CD8-positive, alpha-beta memory T cell (primary cell): ENCODE data around the gene COG5. TPM values are rescaled to one million over a fixed set of nuclear protein-coding genes. Genes with fewer than 3 reads are reported as not detected.

ENCODE experiments used
- CTCF ChIA-PET: fragments of 350-600 bp; sonication (Branson Sonifier 250); formaldehyde crosslinking; loops from one replicate; lab custom pipeline; 2021; ENCODE audit warnings: antibody characterized with exemption; lab: Charles Lee
- POLR2A ChIA-PET: fragments of 350-600 bp; sonication (Branson Sonifier 250); formaldehyde crosslinking; loops from one replicate; lab custom pipeline; 2021; ENCODE audit warnings: antibody characterized with exemption; lab: Charles Lee
- DNase-seq, 5 donors: peaks; one replicate each; pipeline versions ENCODE4 v3.0.0 to v3.0.0-alpha.2; 2020 to 2022; ENCODE audit warnings: mixed read lengths in 1 of 5
- H3K27ac ChIP-seq: one replicate; pipeline ENCODE4 v1.7.0; 2013; ENCODE audit warnings: low read depth, mild to moderate bottlenecking, low read length, moderate library complexity
- H3K27me3 ChIP-seq: 2 replicates; pipeline ENCODE4 v1.7.0; 2013; ENCODE audit warnings: low read length, mild to moderate bottlenecking; ENCODE audit not compliant: insufficient read depth, poor library complexity, severe bottlenecking
- H3K36me3 ChIP-seq: 2 replicates; pipeline ENCODE4 v1.7.0; 2013; ENCODE audit warnings: mild to moderate bottlenecking, low read length, moderate library complexity; ENCODE audit not compliant: insufficient read depth
- H3K4me1 ChIP-seq: 2 replicates; pipeline ENCODE4 v1.7.0; 2013; ENCODE audit warnings: mild to moderate bottlenecking, low read length, moderate library complexity; ENCODE audit not compliant: insufficient read depth
- H3K4me3 ChIP-seq: 2 replicates; pipeline ENCODE4 v1.7.0; 2013; ENCODE audit warnings: mild to moderate bottlenecking, low read length
- H3K9me3 ChIP-seq: 2 replicates; pipeline ENCODE4 v1.7.0; 2013; ENCODE audit warnings: mild to moderate bottlenecking, low read length
- H3K27ac Mint-ChIP-seq, 8 donors: one replicate each; pipeline ENCODE4 v1.8.0; 2020 to 2021; ENCODE audit warnings: mixed read lengths in 8 of 8, mild to moderate bottlenecking in 6 of 8, inconsistent platforms in 3 of 8, moderate library complexity in 3 of 8
- H3K27me3 Mint-ChIP-seq, 2 donors: one replicate each; pipeline ENCODE4 v1.8.0; 2020 to 2021; ENCODE audit warnings: mixed read lengths in 2 of 2, mild to moderate bottlenecking in 1 of 2, moderate library complexity in 1 of 2
- H3K36me3 Mint-ChIP-seq, 3 donors: one replicate each; pipeline ENCODE4 v1.8.0; 2020 to 2021; ENCODE audit warnings: mixed read lengths in 3 of 3, inconsistent platforms in 1 of 3, mild to moderate bottlenecking in 1 of 3
- H3K4me1 Mint-ChIP-seq, 3 donors: one replicate each; pipeline ENCODE4 v1.8.0; 2020 to 2021; ENCODE audit warnings: mixed read lengths in 3 of 3, inconsistent platforms in 1 of 3, mild to moderate bottlenecking in 1 of 3
- H3K4me3 Mint-ChIP-seq, 7 donors: one replicate each; pipeline ENCODE4 v1.8.0; 2020 to 2021; ENCODE audit warnings: mixed read lengths in 7 of 7, mild to moderate bottlenecking in 6 of 7, moderate library complexity in 4 of 7, inconsistent platforms in 2 of 7
- H3K9me3 Mint-ChIP-seq, 5 donors: one replicate each; pipeline ENCODE4 v1.8.0; 2020 to 2022; ENCODE audit warnings: mixed read lengths in 5 of 5, mild to moderate bottlenecking in 3 of 5, moderate library complexity in 2 of 5, inconsistent platforms in 1 of 5
- polyA plus RNA-seq: library from polyadenylated mRNA; unstranded; fragments of 300-500 nt; fragmentation: Illumina TruSeq; gene quantifications from one replicate; pipeline ENCODE4 v1.2.3, GENCODE V29; 2021
- total RNA-seq, 2 experiments: library from RNA; stranded (reverse); gene quantifications; one replicate each; pipeline ENCODE4 v1.2.3, GENCODE V29; 2021

The COG5 gene
- total and polyA plus RNA-seq, 3 experiments from 2014 or later: 29.2 to 39.4 (median 38.9) TPM

DNA sequence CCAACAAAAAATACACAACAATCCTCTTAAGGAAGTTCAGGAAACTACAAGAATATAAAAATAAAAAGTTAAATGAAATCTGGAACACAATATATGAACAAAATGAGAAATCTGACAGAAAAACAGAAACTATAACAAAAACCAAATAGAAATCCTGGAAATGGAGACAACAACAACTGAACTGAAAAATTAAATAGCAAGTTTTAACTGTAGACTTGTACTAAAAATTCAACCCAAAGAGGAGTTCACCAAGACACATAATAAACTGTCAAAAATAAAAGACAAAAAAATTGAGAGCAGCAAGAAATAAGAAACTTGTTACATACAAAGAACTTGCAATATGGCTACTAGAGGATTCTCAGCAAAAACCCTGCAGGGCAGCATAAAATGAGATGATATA, 349.8 kb downstream of the COG5 start:
- H3K4me3 Mint-ChIP-seq: no peak overlapping the region
- ChIA-PET CTCF (interaction anchor here (1.1 kb wide), 1 partner anchor 11 kb away, joined by 3 read pairs; no protein-coding TSS in a partner anchor), POLR2A (interaction anchor here (0.7 kb wide), 1 partner anchor 412 kb away, joined by 5 read pairs; no protein-coding TSS in a partner anchor)
- Histone ChIP-seq H3K9me3 (peaks cover 4% of the 10 kb centered on the region), H3K27ac (no peak overlapping the region), H3K36me3 (no peaks in the 10 kb centered on the region), H3K4me1 (no peaks in the 10 kb centered on the region), H3K4me3 (no peak overlapping the region), H3K27me3 (no peaks in the 10 kb centered on the region)
- no peak for DNase-seq
- no peak overlapping the region for H3K27ac Mint-ChIP-seq
- peaks cover 4 to 5% (median 5%) of the 10 kb centered on the region in 3 donors for H3K4me1 Mint-ChIP-seq
- H3K9me3 Mint-ChIP-seq: peaks cover 12 to 25% (median 18%) of the 10 kb centered on the region in 5 donors
- H3K36me3 Mint-ChIP-seq: peaks cover 21 to 69% (median 47%) of the 10 kb centered on the region in 3 donors
- H3K27me3 Mint-ChIP-seq: no peaks in the 10 kb centered on the region

DNA sequence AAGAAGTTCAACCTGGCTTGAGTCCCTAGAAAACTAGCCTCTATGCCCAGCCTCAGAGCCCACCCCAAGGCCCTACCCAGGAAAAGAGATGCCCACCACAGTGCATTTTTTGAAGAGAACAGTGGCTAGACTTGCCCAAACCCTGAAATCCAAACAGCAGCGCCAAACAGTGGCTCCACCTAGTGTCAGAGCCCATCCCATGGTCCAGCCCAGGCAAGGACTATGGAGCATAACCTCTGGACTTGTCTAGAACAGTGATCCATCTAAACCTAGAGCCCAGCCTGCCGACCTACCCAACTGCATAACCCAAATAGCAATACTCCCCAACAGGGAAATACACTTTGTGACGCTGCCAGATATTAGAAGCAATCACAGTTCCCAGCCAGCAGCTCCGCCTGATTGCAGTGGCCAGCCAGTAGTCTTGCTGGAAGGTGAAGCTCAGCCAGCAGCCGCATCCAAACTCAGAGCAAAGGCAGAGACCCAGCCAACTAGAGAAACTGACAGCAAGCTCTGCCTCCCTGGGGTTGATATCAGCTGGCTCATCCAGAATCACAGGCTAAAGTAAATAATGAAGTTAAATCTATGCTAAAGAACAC, 350.4 kb downstream of the COG5 start:
- CTCF ChIA-PET: no interaction called here
- POLR2A ChIA-PET: no interaction called here

DNA sequence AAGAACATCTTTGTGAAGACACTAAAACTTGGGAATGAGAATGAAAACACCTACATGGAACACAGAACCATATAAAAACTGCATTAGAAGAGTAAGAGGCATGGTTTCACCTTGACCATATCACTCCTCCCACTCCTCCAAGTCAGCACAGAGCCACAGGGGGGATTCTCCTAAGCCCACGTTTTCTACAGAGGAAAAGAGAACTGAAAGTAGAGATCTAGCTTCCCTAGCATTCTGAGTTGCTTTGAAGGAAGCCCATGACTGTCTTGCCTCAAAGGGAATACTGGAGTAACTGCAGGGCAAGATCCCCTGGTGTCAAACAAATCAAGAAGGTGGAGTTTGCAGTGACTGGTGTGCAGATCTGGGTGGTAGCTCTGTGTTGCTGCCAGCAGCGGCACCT, 351.0 kb downstream of the COG5 start:
- Histone ChIP-seq H3K4me1 (no peaks in the 10 kb centered on the region), H3K4me3 (no peak overlapping the region), H3K27me3 (no peaks in the 10 kb centered on the region), H3K27ac (no peak overlapping the region), H3K36me3 (peaks cover 2% of the 10 kb centered on the region), H3K9me3 (peaks cover 4% of the 10 kb centered on the region)
- DNase-seq: no peak
- CTCF ChIA-PET: interaction anchor here (1.0 kb wide), 1 partner anchor 9 kb away, joined by 3 read pairs; no protein-coding TSS in a partner anchor
- peaks cover 12 to 25% (median 18%) of the 10 kb centered on the region in 5 donors for H3K9me3 Mint-ChIP-seq
- POLR2A ChIA-PET: no interaction called here
- H3K27ac Mint-ChIP-seq: peak overlapping the region in 2 of 8 donors; percentile 45 to 51
- H3K4me3 Mint-ChIP-seq: peak overlapping the region in 1 of 7 donors; percentile 52
- peaks cover 4 to 5% (median 5%) of the 10 kb centered on the region in 3 donors for H3K4me1 Mint-ChIP-seq
- H3K27me3 Mint-ChIP-seq: no peaks in the 10 kb centered on the region
- H3K36me3 Mint-ChIP-seq: peaks cover 22 to 72% (median 47%) of the 10 kb centered on the region in 3 donors

More for the DNA sequence above, 350.4 kb downstream of the COG5 start:
- Histone ChIP-seq H3K27ac (no peak overlapping the region), H3K9me3 (peaks cover 4% of the 10 kb centered on the region), H3K4me3 (no peak overlapping the region), H3K27me3 (no peaks in the 10 kb centered on the region), H3K4me1 (no peaks in the 10 kb centered on the region), H3K36me3 (no peaks in the 10 kb centered on the region)
- H3K27ac Mint-ChIP-seq: peak overlapping the region in 2 of 8 donors; percentile 29 to 58
- DNase-seq: no peak
- H3K4me1 Mint-ChIP-seq: peaks cover 4 to 5% (median 5%) of the 10 kb centered on the region in 3 donors
- no peak overlapping the region for H3K4me3 Mint-ChIP-seq
- H3K27me3 Mint-ChIP-seq: no peaks in the 10 kb centered on the region
- peaks cover 12 to 25% (median 18%) of the 10 kb centered on the region in 5 donors for H3K9me3 Mint-ChIP-seq
- H3K36me3 Mint-ChIP-seq: peaks cover 22 to 70% (median 47%) of the 10 kb centered on the region in 3 donors

DNA sequence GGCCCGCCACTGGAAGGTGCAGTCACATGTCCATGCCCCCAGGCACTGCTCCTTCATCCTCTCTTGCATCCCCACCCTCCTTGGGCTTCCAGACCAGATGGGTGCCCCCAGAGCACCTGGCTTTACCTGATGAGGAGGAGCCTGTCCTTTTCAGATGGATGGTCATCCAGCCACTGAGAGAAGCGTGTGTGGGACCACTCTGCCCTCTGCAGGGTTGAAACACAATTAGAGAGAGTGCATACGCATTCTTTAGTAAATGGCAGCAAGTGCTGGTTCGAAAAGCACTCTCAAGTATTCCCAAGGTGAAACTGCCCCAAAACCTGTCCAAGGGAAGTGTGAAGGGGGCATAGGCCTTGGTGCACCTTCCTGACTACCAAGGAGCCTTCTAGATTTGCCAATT, 353.3 kb downstream of the COG5 start:
- peaks cover 16 to 77% (median 33%) of the 10 kb centered on the region in 3 donors for H3K36me3 Mint-ChIP-seq
- peak overlapping the region in 1 of 8 donors; percentile 80 for H3K27ac Mint-ChIP-seq
- H3K4me1 ChIP-seq: no peaks in the 10 kb centered on the region
- H3K27ac ChIP-seq: no peak overlapping the region
- no peak for DNase-seq
- H3K9me3 Mint-ChIP-seq: peaks cover 4 to 16% (median 12%) of the 10 kb centered on the region in 5 donors
- H3K27me3 ChIP-seq: no peaks in the 10 kb centered on the region
- H3K4me3 Mint-ChIP-seq: no peak overlapping the region
- H3K36me3 ChIP-seq: peaks cover 11% of the 10 kb centered on the region
- ChIA-PET CTCF (no interaction called here), POLR2A (no interaction called here)
- no peaks in the 10 kb centered on the region for H3K27me3 Mint-ChIP-seq
- H3K9me3 ChIP-seq: peaks cover 4% of the 10 kb centered on the region
- H3K4me1 Mint-ChIP-seq: peaks cover 0 to 3% (median 0%) of the 10 kb centered on the region in 3 donors
- no peak overlapping the region for H3K4me3 ChIP-seq

DNA sequence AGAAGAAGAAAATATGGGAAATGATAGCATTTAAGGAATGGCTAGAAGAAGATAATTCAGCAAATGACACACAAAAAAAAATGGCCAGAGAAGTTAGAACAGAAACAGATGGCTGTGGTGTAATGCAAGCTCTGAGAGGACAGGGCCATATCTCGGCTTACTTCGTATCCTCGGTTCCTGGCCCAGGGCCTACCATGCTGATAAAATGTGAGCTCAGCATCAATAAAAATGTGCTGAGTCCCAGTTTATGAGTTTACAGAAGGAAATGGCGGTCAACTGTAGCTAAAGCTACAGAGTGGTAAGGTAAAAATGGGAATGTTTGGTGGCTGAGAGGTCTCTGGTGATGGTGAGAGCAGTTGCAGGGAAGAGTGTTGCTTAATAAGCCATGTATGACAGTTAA, 354.2 kb downstream of the COG5 start:
- Mint-ChIP-seq H3K27me3 (no peaks in the 10 kb centered on the region), H3K9me3 (peaks cover 0 to 10% (median 6%) of the 10 kb centered on the region in 5 donors), H3K36me3 (peaks cover 19 to 82% (median 26%) of the 10 kb centered on the region in 3 donors), H3K4me1 (peaks cover 0 to 1% (median 0%) of the 10 kb centered on the region in 3 donors), H3K4me3 (no peak overlapping the region), H3K27ac (peak overlapping the region in 6 of 8 donors; percentile 5 to 82 (median 57))
- Histone ChIP-seq H3K27ac (no peak overlapping the region), H3K4me3 (no peak overlapping the region), H3K4me1 (no peaks in the 10 kb centered on the region), H3K27me3 (no peaks in the 10 kb centered on the region), H3K9me3 (peaks cover 4% of the 10 kb centered on the region), H3K36me3 (peaks cover 11% of the 10 kb centered on the region)
- CTCF ChIA-PET: no interaction called here
- no peak for DNase-seq
- POLR2A ChIA-PET: no interaction called here

DNA sequence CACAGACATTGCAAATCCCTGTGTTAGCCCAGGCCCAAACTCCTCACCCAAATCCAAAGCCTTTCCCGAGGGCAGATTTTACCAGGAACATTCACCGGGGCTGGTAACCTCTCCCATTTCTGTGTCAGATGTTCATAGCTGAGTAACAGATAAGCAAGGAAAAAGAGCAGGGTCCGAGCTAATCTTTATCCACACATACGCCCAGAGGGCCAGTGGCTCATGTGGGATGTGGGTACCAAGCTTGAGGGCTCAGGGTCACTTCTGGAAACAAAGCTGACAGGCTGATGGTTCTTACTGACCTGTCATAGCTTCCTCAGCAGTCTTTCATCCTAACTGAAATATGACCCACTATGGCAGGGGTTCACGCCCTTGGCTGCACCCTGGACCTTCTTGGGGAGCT, 355.2 kb downstream of the COG5 start:
- Mint-ChIP-seq H3K27me3 (no peaks in the 10 kb centered on the region), H3K4me3 (no peak overlapping the region), H3K27ac (peak overlapping the region in 1 of 8 donors; percentile 10), H3K9me3 (peaks cover 0 to 3% (median under 1%) of the 10 kb centered on the region in 5 donors), H3K36me3 (peaks cover 22 to 88% (median 24%) of the 10 kb centered on the region in 3 donors), H3K4me1 (no peaks in the 10 kb centered on the region)
- no peaks in the 10 kb centered on the region for H3K27me3 ChIP-seq
- CTCF ChIA-PET: no interaction called here
- H3K27ac ChIP-seq: no peak overlapping the region
- peaks cover 11% of the 10 kb centered on the region for H3K36me3 ChIP-seq
- H3K9me3 ChIP-seq: no peaks in the 10 kb centered on the region
- DNase-seq: no peak
- no peak overlapping the region for H3K4me3 ChIP-seq
- POLR2A ChIA-PET: interaction anchor here (0.8 kb wide), 1 partner anchor 40 kb away, joined by 4 read pairs; the partner anchor contains the start of gene HBP1
- H3K4me1 ChIP-seq: no peaks in the 10 kb centered on the region

DNA sequence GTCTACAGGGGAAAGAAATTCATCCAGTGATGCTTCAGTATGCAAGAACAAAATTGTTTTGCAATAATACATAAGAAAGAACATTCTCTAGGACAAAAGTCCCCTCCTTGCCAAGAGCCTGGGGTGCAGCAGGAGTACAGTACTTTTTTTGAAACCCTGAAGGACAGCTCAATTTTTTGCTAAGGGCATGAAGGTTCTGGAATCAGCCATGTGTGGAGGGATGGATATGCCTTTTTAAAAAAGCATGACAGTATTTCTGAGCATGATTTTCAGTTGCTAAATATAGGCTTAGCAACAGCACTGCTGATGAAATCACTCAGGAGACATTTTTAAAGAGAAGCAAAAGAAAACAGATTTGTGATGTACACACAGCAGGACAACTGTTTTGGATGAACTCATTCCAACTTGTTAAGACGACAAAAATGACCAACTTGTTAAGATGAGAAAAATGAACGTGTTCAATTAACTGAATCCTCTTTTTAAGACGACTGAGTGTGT, 355.6 kb downstream of the COG5 start:
- Mint-ChIP-seq H3K27me3 (no peaks in the 10 kb centered on the region), H3K4me1 (no peaks in the 10 kb centered on the region), H3K9me3 (no peaks in the 10 kb centered on the region), H3K36me3 (peaks cover 22 to 87% (median 22%) of the 10 kb centered on the region in 3 donors), H3K27ac (peak overlapping the region in 3 of 8 donors; percentile 13 to 56 (median 26)), H3K4me3 (no peak overlapping the region)
- Histone ChIP-seq H3K27me3 (no peaks in the 10 kb centered on the region), H3K36me3 (peaks cover 12% of the 10 kb centered on the region), H3K4me3 (no peak overlapping the region), H3K4me1 (no peaks in the 10 kb centered on the region), H3K9me3 (no peaks in the 10 kb centered on the region), H3K27ac (no peak overlapping the region)
- no peak for DNase-seq
- POLR2A ChIA-PET: interaction anchor here (0.8 kb wide), 1 partner anchor 39 kb away, joined by 4 read pairs; the partner anchor contains the start of gene HBP1
- CTCF ChIA-PET: no interaction called here

DNA sequence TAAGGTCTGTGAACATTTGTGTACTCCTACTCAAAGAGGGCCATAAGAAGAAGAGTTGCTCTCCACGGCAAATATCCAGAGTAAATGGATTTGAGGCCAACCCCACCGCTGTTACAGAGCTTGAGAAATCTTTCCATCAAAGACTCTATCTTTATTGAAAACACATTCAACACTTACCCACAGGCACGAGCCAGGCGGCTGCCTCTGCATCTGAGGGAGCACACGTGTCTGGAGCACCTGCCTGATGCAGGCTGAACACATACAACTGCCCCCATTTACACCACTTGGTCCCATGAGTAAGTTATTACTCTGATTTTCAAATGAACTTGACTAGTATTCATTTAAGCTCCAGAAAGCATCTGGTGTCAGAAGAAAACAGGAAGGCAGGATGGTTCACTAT, 356.3 kb downstream of the COG5 start:
- no peak overlapping the region for H3K4me3 ChIP-seq
- ChIA-PET CTCF (interaction anchor here (2.3 kb wide), 1 partner anchor 10 kb away, joined by 5 read pairs; no protein-coding TSS in a partner anchor), POLR2A (no interaction called here)
- no peaks in the 10 kb centered on the region for H3K4me1 ChIP-seq
- no peaks in the 10 kb centered on the region for H3K9me3 ChIP-seq
- Mint-ChIP-seq H3K4me1 (peaks cover 0 to under 1% (median 0%) of the 10 kb centered on the region in 3 donors), H3K27ac (peak overlapping the region in 4 of 8 donors; percentile 30 to 66 (median 50)), H3K36me3 (peaks cover 16 to 89% (median 22%) of the 10 kb centered on the region in 3 donors), H3K4me3 (no peak overlapping the region), H3K9me3 (no peaks in the 10 kb centered on the region), H3K27me3 (no peaks in the 10 kb centered on the region)
- no peak overlapping the region for H3K27ac ChIP-seq
- H3K36me3 ChIP-seq: peaks cover 18% of the 10 kb centered on the region
- no peaks in the 10 kb centered on the region for H3K27me3 ChIP-seq
- DNase-seq: no peak
